ENCODE measurements around the gene REPIN1.

- TF ChIP-seq, protein P1, sequence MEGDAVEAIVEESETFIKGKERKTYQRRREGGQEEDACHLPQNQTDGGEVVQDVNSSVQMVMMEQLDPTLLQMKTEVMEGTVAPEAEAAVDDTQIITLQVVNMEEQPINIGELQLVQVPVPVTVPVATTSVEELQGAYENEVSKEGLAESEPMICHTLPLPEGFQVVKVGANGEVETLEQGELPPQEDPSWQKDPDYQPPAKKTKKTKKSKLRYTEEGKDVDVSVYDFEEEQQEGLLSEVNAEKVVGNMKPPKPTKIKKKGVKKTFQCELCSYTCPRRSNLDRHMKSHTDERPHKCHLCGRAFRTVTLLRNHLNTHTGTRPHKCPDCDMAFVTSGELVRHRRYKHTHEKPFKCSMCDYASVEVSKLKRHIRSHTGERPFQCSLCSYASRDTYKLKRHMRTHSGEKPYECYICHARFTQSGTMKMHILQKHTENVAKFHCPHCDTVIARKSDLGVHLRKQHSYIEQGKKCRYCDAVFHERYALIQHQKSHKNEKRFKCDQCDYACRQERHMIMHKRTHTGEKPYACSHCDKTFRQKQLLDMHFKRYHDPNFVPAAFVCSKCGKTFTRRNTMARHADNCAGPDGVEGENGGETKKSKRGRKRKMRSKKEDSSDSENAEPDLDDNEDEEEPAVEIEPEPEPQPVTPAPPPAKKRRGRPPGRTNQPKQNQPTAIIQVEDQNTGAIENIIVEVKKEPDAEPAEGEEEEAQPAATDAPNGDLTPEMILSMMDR (IDR thresholded peaks at IDR 0.05) = no peak
- no peak for TF ChIP-seq POLR2A (IDR thresholded peaks at IDR 0.05)
These were observed 9.0 kb downstream of the REPIN1 start for GRCh38 chr7:150377635-150378034.
